ENCODE measurements around the gene CLCA4. TPM values are rescaled to one million over a fixed set of nuclear protein-coding genes. Genes with fewer than 3 reads are reported as not detected.

Gene CLCA4
- total and polyA plus RNA-seq, 10 of the 15 experiments (the other 5 are each of a cell fraction or from before 2014, with no cell fraction given), result 0.01 to 0.08 TPM; not detected in 8

DNA sequence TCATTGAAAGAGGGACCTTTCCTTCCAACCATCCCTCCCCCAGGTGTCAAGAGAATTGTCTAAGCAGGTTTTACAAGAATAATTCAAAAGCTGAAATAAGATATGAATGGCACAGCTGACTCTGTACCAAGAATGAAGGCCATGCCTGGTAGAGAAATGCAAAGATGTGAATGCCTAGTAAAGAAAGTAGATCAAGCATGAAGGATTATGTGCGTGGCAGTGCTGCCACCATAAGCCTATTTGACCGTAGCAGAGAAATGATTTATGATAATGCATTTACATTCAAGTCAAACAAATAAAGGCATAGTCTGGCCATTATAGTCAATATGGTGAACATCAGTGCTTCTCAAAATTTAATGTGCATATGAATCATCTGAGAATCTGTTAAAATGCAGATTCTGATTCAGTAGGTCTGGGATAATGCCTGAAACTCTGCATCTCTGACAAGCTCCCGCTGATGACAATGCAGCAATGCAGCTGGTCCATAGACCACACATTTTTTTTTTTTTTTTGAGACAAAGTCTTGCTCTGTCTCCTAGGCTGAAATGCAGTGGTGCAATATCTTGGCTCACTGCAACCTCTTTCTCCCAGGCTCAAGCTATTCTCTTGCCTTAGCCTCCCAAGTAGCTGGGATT, 16.6 kb upstream of the CLCA4 start (continued):
- TF ChIP-seq MYC (IDR thresholded peaks at IDR 0.05; ENCODE audit: insufficient read depth, insufficient read length, insufficient replicate concordance, low read length, severe bottlenecking), result no peak
- TF ChIP-seq ZSCAN29 (IDR thresholded peaks at IDR 0.05), result no peak

DNA sequence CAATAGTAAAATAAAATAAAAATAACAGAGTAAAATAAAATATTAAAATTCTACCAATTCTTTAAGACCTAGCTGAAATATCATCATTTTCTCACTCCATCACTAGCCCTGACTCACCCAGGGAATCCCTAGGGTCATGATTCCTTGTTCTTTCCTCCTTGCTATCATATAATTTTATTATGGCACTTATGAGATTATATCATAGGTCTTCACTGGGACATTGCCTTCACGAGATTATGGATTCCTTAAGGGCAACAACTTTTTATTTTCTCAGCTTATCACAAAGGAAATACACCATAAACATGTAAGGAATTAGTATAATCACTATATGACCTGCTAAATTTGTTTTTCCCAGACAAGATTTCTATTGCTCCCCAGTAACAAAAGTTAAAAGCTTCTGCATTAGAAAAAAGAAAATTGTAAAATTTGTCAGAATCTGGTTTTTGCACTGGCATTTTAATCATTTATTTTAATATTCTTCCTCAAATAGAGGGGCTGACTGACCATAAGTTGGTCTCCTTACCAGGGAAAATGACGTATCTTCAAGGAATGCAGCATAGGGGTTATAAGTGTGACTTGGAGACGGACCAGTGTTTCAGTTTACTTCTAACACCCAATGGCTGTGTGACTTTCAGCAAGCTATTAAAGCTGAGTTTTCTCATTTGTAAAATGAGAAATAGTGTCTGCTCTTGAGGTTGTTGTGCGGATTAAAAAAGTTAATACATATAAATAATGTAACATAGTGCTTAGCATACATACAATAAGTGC, 8.8 kb upstream of the CLCA4 start:
- no peaks in the 10 kb centered on the region for H3K9me3 ChIP-seq (replicated peaks; ENCODE audit: control insufficient read depth, insufficient read depth, low read length)
- H2AFZ ChIP-seq (ENCODE audit: control insufficient read depth, low read depth, low read length), result no peak overlapping the region
- no peaks in the 10 kb centered on the region for H3K79me2 ChIP-seq (ENCODE audit: control insufficient read depth, insufficient read depth, low read length)
- H3K36me3 ChIP-seq (ENCODE audit: control insufficient read depth in 2 of 2, insufficient read depth in 2 of 2, low read length in 1 of 2), result no peaks in the 10 kb centered on the region
- DNase-seq (ENCODE audit: low read depth, low spot score) (no peak), ATAC-seq (no peak), FAIRE-seq (no peak)
- no peak overlapping the region for H3K4me2 ChIP-seq (ENCODE audit: control insufficient read depth, insufficient read depth)
- ChIA-PET SMC1A (ENCODE audit: uncharacterized antibody, unreplicated experiment) (no interaction called here), POLR2A (no interaction called here), RAD21 (ENCODE audit: unreplicated experiment) (no interaction called here), CTCF (interaction anchor here (1.0 to 1.2 kb wide), 2 partner anchors 38 to 204 kb away, joined by 3 read pairs; no protein-coding TSS in a partner anchor)
- intact Hi-C loops (cut with micrococcal nuclease; ENCODE audit: unreplicated experiment) (no loop called here), in situ Hi-C loops (cut with MboI) (no loop called here)
- BruUV-seq (replicated peaks), result no TSS peak
- TF ChIP-seq SPI1 (IDR thresholded peaks at IDR 0.05; ENCODE audit: borderline replicate concordance, insufficient read depth, low read depth, low read length), result no peak
- no peak for TF ChIP-seq SREBF1 (IDR thresholded peaks at IDR 0.05; ENCODE audit: low read length)
- no peak for TF ChIP-seq PAX8 (IDR thresholded peaks at IDR 0.05)
- no peak for TF ChIP-seq TAF1 (IDR thresholded peaks at IDR 0.05; ENCODE audit: borderline replicate concordance, low read depth, low read length)
- TF ChIP-seq, protein P1, sequence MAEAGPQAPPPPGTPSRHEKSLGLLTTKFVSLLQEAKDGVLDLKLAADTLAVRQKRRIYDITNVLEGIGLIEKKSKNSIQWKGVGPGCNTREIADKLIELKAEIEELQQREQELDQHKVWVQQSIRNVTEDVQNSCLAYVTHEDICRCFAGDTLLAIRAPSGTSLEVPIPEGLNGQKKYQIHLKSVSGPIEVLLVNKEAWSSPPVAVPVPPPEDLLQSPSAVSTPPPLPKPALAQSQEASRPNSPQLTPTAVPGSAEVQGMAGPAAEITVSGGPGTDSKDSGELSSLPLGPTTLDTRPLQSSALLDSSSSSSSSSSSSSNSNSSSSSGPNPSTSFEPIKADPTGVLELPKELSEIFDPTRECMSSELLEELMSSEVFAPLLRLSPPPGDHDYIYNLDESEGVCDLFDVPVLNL (IDR thresholded peaks at IDR 0.05; ENCODE audit: low read depth, low read length), result no peak
- TF ChIP-seq ZNF384 (IDR thresholded peaks at IDR 0.05; ENCODE audit: borderline replicate concordance, low read depth, low read length), result no peak
- no peak for TF ChIP-seq HCFC1 (IDR thresholded peaks at IDR 0.05; ENCODE audit: low read length)
- no peak for TF ChIP-seq TCF7 (IDR thresholded peaks at IDR 0.05; ENCODE audit: borderline replicate concordance)
- TF ChIP-seq POLR2A (IDR thresholded peaks at IDR 0.05; ENCODE audit: low read depth, low read length), result no peak
- TF ChIP-seq, protein P2, sequence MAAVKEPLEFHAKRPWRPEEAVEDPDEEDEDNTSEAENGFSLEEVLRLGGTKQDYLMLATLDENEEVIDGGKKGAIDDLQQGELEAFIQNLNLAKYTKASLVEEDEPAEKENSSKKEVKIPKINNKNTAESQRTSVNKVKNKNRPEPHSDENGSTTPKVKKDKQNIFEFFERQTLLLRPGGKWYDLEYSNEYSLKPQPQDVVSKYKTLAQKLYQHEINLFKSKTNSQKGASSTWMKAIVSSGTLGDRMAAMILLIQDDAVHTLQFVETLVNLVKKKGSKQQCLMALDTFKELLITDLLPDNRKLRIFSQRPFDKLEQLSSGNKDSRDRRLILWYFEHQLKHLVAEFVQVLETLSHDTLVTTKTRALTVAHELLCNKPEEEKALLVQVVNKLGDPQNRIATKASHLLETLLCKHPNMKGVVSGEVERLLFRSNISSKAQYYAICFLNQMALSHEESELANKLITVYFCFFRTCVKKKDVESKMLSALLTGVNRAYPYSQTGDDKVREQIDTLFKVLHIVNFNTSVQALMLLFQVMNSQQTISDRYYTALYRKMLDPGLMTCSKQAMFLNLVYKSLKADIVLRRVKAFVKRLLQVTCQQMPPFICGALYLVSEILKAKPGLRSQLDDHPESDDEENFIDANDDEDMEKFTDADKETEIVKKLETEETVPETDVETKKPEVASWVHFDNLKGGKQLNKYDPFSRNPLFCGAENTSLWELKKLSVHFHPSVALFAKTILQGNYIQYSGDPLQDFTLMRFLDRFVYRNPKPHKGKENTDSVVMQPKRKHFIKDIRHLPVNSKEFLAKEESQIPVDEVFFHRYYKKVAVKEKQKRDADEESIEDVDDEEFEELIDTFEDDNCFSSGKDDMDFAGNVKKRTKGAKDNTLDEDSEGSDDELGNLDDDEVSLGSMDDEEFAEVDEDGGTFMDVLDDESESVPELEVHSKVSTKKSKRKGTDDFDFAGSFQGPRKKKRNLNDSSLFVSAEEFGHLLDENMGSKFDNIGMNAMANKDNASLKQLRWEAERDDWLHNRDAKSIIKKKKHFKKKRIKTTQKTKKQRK (IDR thresholded peaks at IDR 0.05; ENCODE audit: low read depth, low read length), result no peak
- no peak for TF ChIP-seq NFYA (IDR thresholded peaks at IDR 0.05; ENCODE audit: borderline replicate concordance, low read depth, low read length)
- no peaks in the 10 kb centered on the region for H3K4me1 ChIP-seq (ENCODE audit: control insufficient read depth, insufficient read depth, low read length)
- whole genome bisulfite sequencing (ENCODE audit: insufficient coverage, insufficient replicate concordance, low lambda C conversion rate, missing lambda C conversion rate), result 24% methylated on average over 4 of the region's 4 CpGs
- no peaks in the 10 kb centered on the region for H3K27me3 ChIP-seq (replicated peaks in 1 of 2; ENCODE audit: control insufficient read depth in 2 of 2, insufficient read depth in 2 of 2, low read length in 1 of 2)
- no peak overlapping the region for H3K27ac ChIP-seq (ENCODE audit: control insufficient read depth, insufficient read depth)
- no peaks in the 10 kb centered on the region for H4K20me1 ChIP-seq (ENCODE audit: control insufficient read depth, insufficient read depth)
- no peak overlapping the region for H3K4me3 ChIP-seq
- H3K9ac ChIP-seq (ENCODE audit: control insufficient read depth, insufficient read depth, low read length), result no peak overlapping the region

Data from GM12878 (cell line).